GM12878 (cell line): ENCODE data around the gene WWOX. TPM values are rescaled to one million over a fixed set of nuclear protein-coding genes. Genes with fewer than 3 reads are reported as not detected.

ENCODE experiments used
- ATAC-seq: fragments of 200-7000 bp; cut with Tn5 transposase; 3 replicates; pipeline ENCODE4 v1.9.1; 2020; ENCODE audit warnings: mild to moderate bottlenecking, moderate library complexity
- BruUV-seq: library from RNA; stranded (reverse); fragments of 400-500 nt; replicated peaks from 2 replicates; lab custom pipeline; 2021; lab: Mats Ljungman, UMichigan
- CTCF ChIA-PET: fragments of 300-600 bp; sonication (Branson Sonifier 250); formaldehyde crosslinking; extraction: SDS; loops from one replicate; lab custom pipeline; 2021; ENCODE audit warnings: inconsistent platforms; lab: Yijun Ruan, JAX
- POLR2A ChIA-PET: fragments of 350-600 bp; formaldehyde crosslinking; extraction: SDS; loops from one replicate; lab custom pipeline; 2021; ENCODE audit warnings: inconsistent platforms; lab: Charles Lee
- RAD21 ChIA-PET: fragments of 300-600 bp; sonication (Branson Sonifier 250); formaldehyde crosslinking; loops from one replicate; lab custom pipeline; 2023; ENCODE audit warnings: antibody characterized with exemption; ENCODE audit not compliant: unreplicated experiment; lab: Charles Lee
- SMC1A ChIA-PET: fragments of 300-600 bp; sonication (Branson Sonifier 250); formaldehyde crosslinking; loops from one replicate; lab custom pipeline; 2023; ENCODE audit not compliant: unreplicated experiment, uncharacterized antibody; lab: Charles Lee
- DNase-seq: peaks from one replicate; pipeline ENCODE4 v3.0.0-alpha.2; 2011; ENCODE audit warnings: low read depth, low spot score
- FAIRE-seq: peaks from 3 replicates; lab custom pipeline; 2011; peaks lifted over from hg19 to GRCh38; lab: Jason Lieb, UNC
- H2AFZ ChIP-seq: 2 replicates; pipeline ENCODE4 v1.6.0; 2011; ENCODE audit warnings: low read depth, low read length, control low read depth; ENCODE audit not compliant: control insufficient read depth
- H3K27ac ChIP-seq: 2 replicates; pipeline ENCODE4 v1.5.1; 2011; ENCODE audit warnings: control low read depth; ENCODE audit not compliant: control insufficient read depth, insufficient read depth
- H3K27me3 ChIP-seq, 2 experiments: replicated peaks in 1 of 2; 2 replicates each; pipeline versions ENCODE4 v1.6.0 to v1.6.1; 2011; ENCODE audit warnings: low read length in 1 of 2; ENCODE audit not compliant: control insufficient read depth in 2 of 2, insufficient read depth in 2 of 2
- H3K36me3 ChIP-seq, 2 experiments: 2 replicates each; pipeline ENCODE4 v1.5.1; 2011; ENCODE audit warnings: low read length in 1 of 2; ENCODE audit not compliant: control insufficient read depth in 2 of 2, insufficient read depth in 2 of 2
- H3K4me1 ChIP-seq: 2 replicates; pipeline ENCODE4 v1.6.1; 2011; ENCODE audit warnings: mild to moderate bottlenecking, low read length, moderate library complexity, mixed read lengths; ENCODE audit not compliant: control insufficient read depth, insufficient read depth
- H3K4me2 ChIP-seq: 2 replicates; pipeline ENCODE4 v1.6.0; 2011; ENCODE audit warnings: control low read depth; ENCODE audit not compliant: control insufficient read depth, insufficient read depth
- H3K4me3 ChIP-seq: fragments of 200-600 bp; sonication (generic); 2 replicates; pipeline ENCODE4 v1.5.1; 2016
- H3K79me2 ChIP-seq: 2 replicates; pipeline ENCODE4 v1.6.0; 2011; ENCODE audit warnings: low read length; ENCODE audit not compliant: control insufficient read depth, insufficient read depth
- H3K9ac ChIP-seq: 2 replicates; pipeline ENCODE4 v1.8.0; 2011; ENCODE audit warnings: low read length, control low read depth, mixed read lengths; ENCODE audit not compliant: control insufficient read depth, insufficient read depth
- H3K9me3 ChIP-seq: replicated peaks from 3 replicates; pipeline ENCODE4 v1.5.1; 2011; ENCODE audit warnings: mild to moderate bottlenecking, low read length; ENCODE audit not compliant: control insufficient read depth, insufficient read depth
- H4K20me1 ChIP-seq: 2 replicates; pipeline ENCODE4 v1.6.0; 2011; ENCODE audit not compliant: control insufficient read depth, insufficient read depth
- ATF7 ChIP-seq: fragments of 450-650 bp; IDR thresholded peaks from 2 replicates; pipeline ENCODE4 v1.6.1; 2016; ENCODE audit warnings: low read depth, mild to moderate bottlenecking
- BACH1 ChIP-seq: fragments of 450-650 bp; IDR thresholded peaks from 2 replicates; pipeline ENCODE4 v1.6.1; 2017; ENCODE audit warnings: mild to moderate bottlenecking, borderline replicate concordance
- CHD1 ChIP-seq: IDR thresholded peaks from 2 replicates; pipeline ENCODE4 v1.6.1; 2012; ENCODE audit warnings: low read depth, low read length, improper control_type of control experiment
- GATAD2B ChIP-seq: fragments of 450-650 bp; conservative IDR thresholded peaks from 2 replicates; pipeline ENCODE4 v1.6.1; 2017; ENCODE audit warnings: low read depth, mild to moderate bottlenecking, moderate library complexity
- IKZF1 ChIP-seq: fragments of 450-650 bp; conservative IDR thresholded peaks from 2 replicates; pipeline ENCODE4 v1.6.1; 2017; ENCODE audit warnings: antibody characterized with exemption, mild to moderate bottlenecking
- NR2C1 ChIP-seq: fragments of 450-650 bp; IDR thresholded peaks from 2 replicates; pipeline ENCODE4 v1.6.1; 2017; ENCODE audit warnings: antibody characterized with exemption, mild to moderate bottlenecking, moderate library complexity
- RAD21 ChIP-seq: IDR thresholded peaks from 2 replicates; pipeline ENCODE4 v1.6.1; 2011; ENCODE audit warnings: mild to moderate bottlenecking, low read depth, low read length, moderate library complexity; ENCODE audit not compliant: insufficient read depth
- SMC3 ChIP-seq: IDR thresholded peaks from 2 replicates; pipeline ENCODE4 v1.6.1; 2011; ENCODE audit warnings: low read length, improper control_type of control experiment, borderline replicate concordance
- TBL1XR1 ChIP-seq: IDR thresholded peaks from 2 replicates; pipeline ENCODE4 v1.6.1; 2012; ENCODE audit warnings: low read depth, low read length, improper control_type of control experiment
- ZSCAN29 ChIP-seq: fragments of 450-650 bp; IDR thresholded peaks from 2 replicates; pipeline ENCODE4 v1.6.1; 2017; ENCODE audit warnings: mild to moderate bottlenecking, moderate library complexity
- WGBS: methylation state at CpG from one replicate; pipeline ENCODE4 v1.1.6; 2016; ENCODE audit warnings: low lambda C conversion rate; ENCODE audit not compliant: insufficient replicate concordance, insufficient coverage; ENCODE audit errors: missing lambda C conversion rate; 5-methylcytosine and 5-hydroxymethylcytosine counted together
- in situ Hi-C: fragments of 300-500 bp; cut with MboI; formaldehyde crosslinking; loops from 9 replicates; pipeline ENCODE4 v1.14.3; 2018; ENCODE audit warnings: mixed read lengths
- intact Hi-C: fragments of 100-400 bp; cut with micrococcal nuclease; formaldehyde crosslinking; loops from one replicate; pipeline ENCODE4 v1.14.2; 2022; ENCODE audit not compliant: unreplicated experiment
- polyA plus RNA-seq, 11 experiments: library from polyadenylated mRNA; depleted of rRNA in 4 of 11; unstranded in 6 of 11; stranded (reverse) in 5 of 11; fragments of >200 nt; fragmentation: Nextera tagmentation in 4 of 11; fragmentation: Illumina TruSeq in 1 of 11; extraction: Ambion mirVana in 4 of 11; extraction: Trizol in 1 of 11; gene quantifications; 1 replicate in 1 of 11; 2 replicates in 10 of 11; pipeline versions ENCODE4 v1.2.1 to v1.2.3, GENCODE V29; 2011 to 2016; ENCODE audit warnings: inconsistent platforms in 2 of 11, missing spikeins in 2 of 11, low read depth in 1 of 11
- total RNA-seq, 4 experiments: library from RNA; depleted of rRNA in 3 of 4; stranded (reverse); fragments of >200 nt in 3 of 4; fragmentation: Illumina TruSeq in 1 of 4; extraction: Trizol in 1 of 4; gene quantifications; 2 replicates each; pipeline versions ENCODE4 v1.2.1 to v1.2.3, GENCODE V29; 2013 to 2021
- TF ChIP-seq, protein P1 (sequence below): fragments of 450-650 bp; formaldehyde crosslinking; IDR thresholded peaks from 2 replicates; pipeline ENCODE4 v1.4.0; 2022; ENCODE audit warnings: mild to moderate bottlenecking, moderate library complexity
- TF ChIP-seq, protein P2 (sequence below): fragments of 450-650 bp; IDR thresholded peaks from 2 replicates; pipeline ENCODE4 v1.6.1; 2016; ENCODE audit warnings: mild to moderate bottlenecking, moderate library complexity, borderline replicate concordance
- TF ChIP-seq, protein P3 (sequence below), 3 experiments: IDR thresholded peaks in 2 of 3; conservative IDR thresholded peaks in 1 of 3; 2 replicates each; pipeline ENCODE4 v1.5.1; 2011; ENCODE audit warnings: low read depth in 3 of 3, low read length in 3 of 3, mild to moderate bottlenecking in 3 of 3, control low read depth in 2 of 3, moderate library complexity in 2 of 3, inconsistent platforms in 1 of 3, mixed read lengths in 1 of 3; ENCODE audit not compliant: control insufficient read depth in 2 of 3, insufficient read depth in 1 of 3; ENCODE audit errors: extremely low read depth in 1 of 3

The WWOX gene
- total and polyA plus RNA-seq, 10 of the 15 experiments (the other 5 are each of a cell fraction or from before 2014, with no cell fraction given) = 2.8 to 24.4 (median 17.8) TPM

DNA sequence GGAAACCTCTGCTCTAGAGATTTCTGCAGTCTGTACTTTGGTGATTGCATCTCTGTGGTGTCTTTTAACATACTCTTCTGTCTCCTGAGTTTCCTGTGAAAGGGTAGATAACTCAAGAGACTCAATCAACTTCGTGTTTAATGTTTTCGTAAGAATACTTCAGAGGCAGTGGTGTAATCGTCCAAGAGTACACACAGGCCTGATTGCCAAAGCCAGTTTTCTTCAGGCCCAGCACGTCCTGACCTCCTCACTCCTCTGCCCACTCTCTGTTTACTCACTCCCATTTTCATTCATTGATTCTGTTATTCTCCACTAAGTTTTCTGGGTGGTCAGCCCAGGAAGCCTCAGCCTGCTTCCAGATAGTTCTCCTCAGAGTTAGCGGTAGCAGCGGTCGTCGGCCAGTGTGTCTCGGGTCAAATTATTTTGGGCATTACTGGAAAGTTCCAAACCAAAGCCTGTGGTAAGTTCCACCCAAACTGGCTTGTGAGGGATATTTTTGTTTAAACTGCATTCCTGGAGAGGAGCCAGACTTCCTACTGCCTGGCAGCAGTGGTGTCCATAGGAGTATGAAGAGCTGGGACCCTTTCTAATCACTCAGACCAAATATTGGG lies 293.2 kb downstream of the WWOX start:
- H3K36me3 ChIP-seq = no peaks in the 10 kb centered on the region
- H2AFZ ChIP-seq = no peak overlapping the region
- ChIA-PET CTCF (no interaction called here), POLR2A (no interaction called here), SMC1A (no interaction called here)
- H3K27me3 ChIP-seq = no peaks in the 10 kb centered on the region
- no peak overlapping the region for H3K9ac ChIP-seq
- H3K4me3 ChIP-seq = no peak overlapping the region
- in situ Hi-C loops = no loop called here
- no peak overlapping the region for H3K27ac ChIP-seq
- no peak for ATAC-seq
- H3K79me2 ChIP-seq = no peaks in the 10 kb centered on the region
- TF ChIP-seq ZSCAN29 (no peak), ATF7 (no peak), CHD1 (no peak), IKZF1 (no peak), SMC3 (no peak), RAD21 (no peak), BACH1 (no peak), GATAD2B (no peak), TBL1XR1 (no peak), NR2C1 (no peak)
- TF ChIP-seq, protein P1, sequence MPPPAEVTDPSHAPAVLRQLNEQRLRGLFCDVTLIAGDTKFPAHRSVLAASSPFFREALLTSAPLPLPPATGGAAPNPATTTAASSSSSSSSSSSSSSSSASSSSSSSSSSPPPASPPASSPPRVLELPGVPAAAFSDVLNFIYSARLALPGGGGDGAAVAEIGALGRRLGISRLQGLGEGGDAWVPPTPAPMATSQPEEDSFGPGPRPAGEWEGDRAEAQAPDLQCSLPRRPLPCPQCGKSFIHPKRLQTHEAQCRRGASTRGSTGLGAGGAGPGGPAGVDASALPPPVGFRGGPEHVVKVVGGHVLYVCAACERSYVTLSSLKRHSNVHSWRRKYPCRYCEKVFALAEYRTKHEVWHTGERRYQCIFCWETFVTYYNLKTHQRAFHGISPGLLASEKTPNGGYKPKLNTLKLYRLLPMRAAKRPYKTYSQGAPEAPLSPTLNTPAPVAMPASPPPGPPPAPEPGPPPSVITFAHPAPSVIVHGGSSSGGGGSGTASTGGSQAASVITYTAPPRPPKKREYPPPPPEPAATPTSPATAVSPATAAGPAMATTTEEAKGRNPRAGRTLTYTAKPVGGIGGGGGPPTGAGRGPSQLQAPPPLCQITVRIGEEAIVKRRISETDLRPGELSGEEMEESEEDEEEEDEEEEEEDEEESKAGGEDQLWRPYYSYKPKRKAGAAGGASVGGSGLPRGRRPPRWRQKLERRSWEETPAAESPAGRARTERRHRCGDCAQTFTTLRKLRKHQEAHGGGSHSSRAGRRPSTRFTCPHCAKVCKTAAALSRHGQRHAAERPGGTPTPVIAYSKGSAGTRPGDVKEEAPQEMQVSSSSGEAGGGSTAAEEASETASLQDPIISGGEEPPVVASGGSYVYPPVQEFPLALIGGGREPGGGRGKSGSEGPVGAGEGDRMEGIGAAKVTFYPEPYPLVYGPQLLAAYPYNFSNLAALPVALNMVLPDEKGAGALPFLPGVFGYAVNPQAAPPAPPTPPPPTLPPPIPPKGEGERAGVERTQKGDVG (CRISPR knock-in tag) = no peak
- TF ChIP-seq, protein P2, sequence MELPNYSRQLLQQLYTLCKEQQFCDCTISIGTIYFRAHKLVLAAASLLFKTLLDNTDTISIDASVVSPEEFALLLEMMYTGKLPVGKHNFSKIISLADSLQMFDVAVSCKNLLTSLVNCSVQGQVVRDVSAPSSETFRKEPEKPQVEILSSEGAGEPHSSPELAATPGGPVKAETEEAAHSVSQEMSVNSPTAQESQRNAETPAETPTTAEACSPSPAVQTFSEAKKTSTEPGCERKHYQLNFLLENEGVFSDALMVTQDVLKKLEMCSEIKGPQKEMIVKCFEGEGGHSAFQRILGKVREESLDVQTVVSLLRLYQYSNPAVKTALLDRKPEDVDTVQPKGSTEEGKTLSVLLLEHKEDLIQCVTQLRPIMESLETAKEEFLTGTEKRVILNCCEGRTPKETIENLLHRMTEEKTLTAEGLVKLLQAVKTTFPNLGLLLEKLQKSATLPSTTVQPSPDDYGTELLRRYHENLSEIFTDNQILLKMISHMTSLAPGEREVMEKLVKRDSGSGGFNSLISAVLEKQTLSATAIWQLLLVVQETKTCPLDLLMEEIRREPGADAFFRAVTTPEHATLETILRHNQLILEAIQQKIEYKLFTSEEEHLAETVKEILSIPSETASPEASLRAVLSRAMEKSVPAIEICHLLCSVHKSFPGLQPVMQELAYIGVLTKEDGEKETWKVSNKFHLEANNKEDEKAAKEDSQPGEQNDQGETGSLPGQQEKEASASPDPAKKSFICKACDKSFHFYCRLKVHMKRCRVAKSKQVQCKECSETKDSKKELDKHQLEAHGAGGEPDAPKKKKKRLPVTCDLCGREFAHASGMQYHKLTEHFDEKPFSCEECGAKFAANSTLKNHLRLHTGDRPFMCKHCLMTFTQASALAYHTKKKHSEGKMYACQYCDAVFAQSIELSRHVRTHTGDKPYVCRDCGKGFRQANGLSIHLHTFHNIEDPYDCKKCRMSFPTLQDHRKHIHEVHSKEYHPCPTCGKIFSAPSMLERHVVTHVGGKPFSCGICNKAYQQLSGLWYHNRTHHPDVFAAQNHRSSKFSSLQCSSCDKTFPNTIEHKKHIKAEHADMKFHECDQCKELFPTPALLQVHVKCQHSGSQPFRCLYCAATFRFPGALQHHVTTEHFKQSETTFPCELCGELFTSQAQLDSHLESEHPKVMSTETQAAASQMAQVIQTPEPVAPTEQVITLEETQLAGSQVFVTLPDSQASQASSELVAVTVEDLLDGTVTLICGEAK = no peak
- TF ChIP-seq, protein P3, sequence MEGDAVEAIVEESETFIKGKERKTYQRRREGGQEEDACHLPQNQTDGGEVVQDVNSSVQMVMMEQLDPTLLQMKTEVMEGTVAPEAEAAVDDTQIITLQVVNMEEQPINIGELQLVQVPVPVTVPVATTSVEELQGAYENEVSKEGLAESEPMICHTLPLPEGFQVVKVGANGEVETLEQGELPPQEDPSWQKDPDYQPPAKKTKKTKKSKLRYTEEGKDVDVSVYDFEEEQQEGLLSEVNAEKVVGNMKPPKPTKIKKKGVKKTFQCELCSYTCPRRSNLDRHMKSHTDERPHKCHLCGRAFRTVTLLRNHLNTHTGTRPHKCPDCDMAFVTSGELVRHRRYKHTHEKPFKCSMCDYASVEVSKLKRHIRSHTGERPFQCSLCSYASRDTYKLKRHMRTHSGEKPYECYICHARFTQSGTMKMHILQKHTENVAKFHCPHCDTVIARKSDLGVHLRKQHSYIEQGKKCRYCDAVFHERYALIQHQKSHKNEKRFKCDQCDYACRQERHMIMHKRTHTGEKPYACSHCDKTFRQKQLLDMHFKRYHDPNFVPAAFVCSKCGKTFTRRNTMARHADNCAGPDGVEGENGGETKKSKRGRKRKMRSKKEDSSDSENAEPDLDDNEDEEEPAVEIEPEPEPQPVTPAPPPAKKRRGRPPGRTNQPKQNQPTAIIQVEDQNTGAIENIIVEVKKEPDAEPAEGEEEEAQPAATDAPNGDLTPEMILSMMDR (IDR thresholded peaks at IDR 0.05 in 2 of 3, conservative IDR thresholded peaks at IDR 0.05 in 1 of 3; ENCODE audit: control insufficient read depth in 2 of 3, extremely low read depth in 1 of 3, insufficient read depth in 1 of 3, low read depth in 3 of 3, low read length in 3 of 3) = no peak
- TF ChIP-seq, all 136 proteins: peak for 0
- intact Hi-C loops = no loop called here
- no peak for DNase-seq
- Histone ChIP-seq H4K20me1 (no peaks in the 10 kb centered on the region), H3K4me2 (no peak overlapping the region), H3K9me3 (no peaks in the 10 kb centered on the region), H3K4me1 (no peaks in the 10 kb centered on the region)
- RAD21 ChIA-PET = no interaction called here
- BruUV-seq = no TSS peak
- WGBS = 83% methylated on average over 9 of the region's 9 CpGs
- no peak for FAIRE-seq
